Effector memory CD8-positive, alpha-beta T cell (primary cell): ENCODE results near the gene SLC6A20.
"Not testable (repeated sequence)": the region's sequence is repeated elsewhere in the genome, so short reads cannot be mapped to it uniquely, and the experiment has no call there.

Source experiments
- ATAC-seq: fragments of 150-1000 bp; cut with Tn5 transposase; replicated peaks from 2 replicates; pipeline ENCODE4 v1.10.0; 2021; ENCODE audit warnings: mild to moderate bottlenecking, moderate library complexity
- DNase-seq, 3 experiments: peaks; one replicate each; pipeline ENCODE4 v3.0.0; 2021
- H3K27ac Mint-ChIP-seq, 2 donors: one replicate each; pipeline ENCODE4 v1.8.0; 2022; ENCODE audit warnings: mild to moderate bottlenecking in 2 of 2, mixed read lengths in 2 of 2, moderate library complexity in 2 of 2
- H3K27me3 Mint-ChIP-seq, 2 donors: one replicate each; pipeline ENCODE4 v1.8.0; 2022; ENCODE audit warnings: mixed read lengths in 2 of 2
- H3K36me3 Mint-ChIP-seq: one replicate; pipeline ENCODE4 v1.8.0; 2022; ENCODE audit warnings: mild to moderate bottlenecking, moderate library complexity, mixed read lengths; ENCODE audit not compliant: insufficient read depth
- H3K4me1 Mint-ChIP-seq, 2 donors: one replicate each; pipeline ENCODE4 v1.8.0; 2022; ENCODE audit warnings: low read depth in 2 of 2, mixed read lengths in 2 of 2
- H3K4me3 Mint-ChIP-seq, 2 donors: one replicate each; pipeline ENCODE4 v1.8.0; 2022; ENCODE audit warnings: mild to moderate bottlenecking in 2 of 2, mixed read lengths in 2 of 2, moderate library complexity in 2 of 2
- H3K9me3 Mint-ChIP-seq, 2 donors: one replicate each; pipeline ENCODE4 v1.8.0; 2022; ENCODE audit warnings: mixed read lengths in 2 of 2

The SLC6A20 gene

DNA sequence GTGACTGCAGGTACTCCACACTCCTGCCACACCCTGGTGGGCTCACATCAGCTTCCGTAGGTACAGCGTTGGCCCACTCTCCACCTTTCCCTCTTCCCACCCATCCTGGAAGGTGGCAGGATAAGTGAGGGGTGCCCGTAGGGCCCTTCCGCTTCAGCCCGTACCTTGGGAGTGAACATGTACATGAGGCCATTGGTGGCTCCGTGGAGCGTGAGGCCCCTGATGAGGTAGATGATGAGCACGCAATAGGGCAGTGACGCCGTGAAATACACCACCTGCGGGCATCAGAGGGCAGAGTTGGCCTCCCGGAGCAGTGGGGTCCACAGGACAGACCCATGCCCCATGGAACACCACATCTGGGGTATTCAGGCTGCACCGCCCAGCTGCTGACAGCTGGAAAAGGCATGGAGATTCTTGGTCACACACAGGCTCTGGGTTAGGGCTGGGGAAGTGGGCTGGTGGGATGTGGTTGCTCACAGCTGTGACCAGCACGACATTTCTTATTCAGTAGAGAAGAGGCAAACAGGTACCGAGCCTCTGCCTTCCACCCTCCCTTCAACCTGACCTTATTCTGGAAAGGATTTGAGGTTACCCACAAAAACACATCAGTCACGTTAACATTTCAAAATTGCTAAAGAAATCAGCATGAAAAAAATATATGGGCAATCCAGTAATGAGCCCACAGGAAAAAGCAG lies 23.8 kb downstream of the SLC6A20 start:
- ATAC-seq (peak; percentile 96), DNase-seq (no peak)
- Mint-ChIP-seq H3K4me3 (peak overlapping the region in 1 of 2 donors; percentile 17), H3K27me3 (peaks cover 0 to 8% of the 10 kb centered on the region in 2 donors), H3K4me1 (peaks cover 7 to 23% of the 10 kb centered on the region in 2 donors), H3K27ac (peak overlapping the region in 1 of 2 donors; percentile 49), H3K36me3 (peaks cover 3% of the 10 kb centered on the region), H3K9me3 (no peaks in the 10 kb centered on the region)

DNA sequence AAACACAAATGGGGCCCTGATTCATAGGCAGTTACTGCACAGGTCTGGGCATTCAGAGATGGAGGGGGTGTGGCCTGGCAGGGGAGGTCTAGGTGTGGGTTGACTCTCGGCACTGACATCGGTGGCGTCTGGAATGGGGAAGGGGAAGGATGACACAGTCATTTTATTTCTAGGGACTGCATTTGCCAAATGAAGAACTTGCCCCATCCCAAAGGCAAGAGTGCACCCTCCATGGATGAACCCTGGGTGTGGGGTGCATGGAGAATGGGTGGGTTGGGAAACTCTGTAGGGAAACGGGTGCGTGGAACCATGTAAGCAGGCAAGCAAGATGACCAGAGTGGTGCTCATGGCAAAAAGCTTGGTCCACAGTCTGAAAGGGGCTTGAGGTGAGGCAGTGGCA lies 24.5 kb downstream of the SLC6A20 start:
- ATAC-seq (no peak), DNase-seq (no peak)
- Mint-ChIP-seq H3K36me3 (peaks cover 3% of the 10 kb centered on the region), H3K9me3 (no peaks in the 10 kb centered on the region), H3K4me1 (peaks cover 7 to 23% of the 10 kb centered on the region in 2 donors), H3K27ac (no peak overlapping the region), H3K27me3 (peaks cover 0 to 8% of the 10 kb centered on the region in 2 donors), H3K4me3 (no peak overlapping the region)

DNA sequence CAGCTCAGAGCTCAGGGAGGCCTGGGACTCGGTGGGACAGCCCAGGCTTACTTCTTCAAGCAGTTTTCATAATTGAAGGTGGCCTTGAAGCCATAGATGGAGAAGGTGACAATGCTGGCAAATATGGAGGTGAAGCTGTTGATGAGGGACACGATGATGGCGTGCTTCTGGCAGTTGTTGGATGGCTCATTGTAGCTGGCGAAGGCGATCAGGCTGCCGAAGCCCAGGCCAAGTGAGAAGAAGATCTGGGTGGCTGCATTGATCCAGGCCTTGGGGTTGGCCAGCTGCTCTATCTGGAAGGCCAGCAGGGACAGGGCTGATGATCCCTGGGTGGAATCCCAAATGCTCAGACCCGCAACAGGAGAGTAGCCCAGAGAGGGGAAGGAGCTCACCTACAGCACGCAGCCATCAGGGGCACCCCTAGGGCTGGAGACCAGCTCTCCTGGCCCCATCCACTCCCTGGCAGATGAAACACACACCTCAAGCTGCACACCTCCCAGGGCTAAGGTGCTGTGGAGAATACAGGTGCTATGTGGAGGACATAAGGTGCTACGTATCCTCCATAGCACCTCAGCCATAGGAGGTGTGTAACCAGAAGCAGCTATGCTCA lies 25.1 kb downstream of the SLC6A20 start:
- Mint-ChIP-seq H3K27me3 (peaks cover 0 to 8% of the 10 kb centered on the region in 2 donors), H3K4me3 (no peak overlapping the region), H3K36me3 (peaks cover 3% of the 10 kb centered on the region), H3K27ac (no peak overlapping the region), H3K4me1 (peaks cover 7 to 23% of the 10 kb centered on the region in 2 donors), H3K9me3 (no peaks in the 10 kb centered on the region)
- no peak for DNase-seq
- ATAC-seq = no peak

DNA sequence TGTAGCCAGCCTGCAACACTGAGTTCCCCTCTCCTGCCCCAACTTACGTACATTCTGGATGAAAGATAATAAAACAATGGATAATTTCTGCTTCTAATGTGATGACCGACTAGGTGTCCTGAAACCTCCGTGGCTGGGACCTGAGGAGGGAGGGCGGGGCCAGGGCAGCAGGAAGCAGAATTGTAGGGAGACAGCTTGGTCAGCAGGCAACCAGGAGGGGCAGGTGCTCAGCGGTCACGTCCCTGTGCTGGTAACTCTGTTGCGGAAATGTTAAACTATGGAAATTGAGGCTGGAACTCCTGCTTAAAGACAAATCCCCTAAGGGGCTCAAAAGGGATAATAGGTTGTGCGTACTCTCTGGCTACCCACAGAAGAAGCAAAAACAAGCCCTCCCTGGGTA lies 30.4 kb downstream of the SLC6A20 start:
- Mint-ChIP-seq H3K4me1 (no peaks in the 10 kb centered on the region), H3K9me3 (no peaks in the 10 kb centered on the region), H3K27me3 (peaks cover 0 to 19% of the 10 kb centered on the region in 2 donors), H3K27ac (no peak overlapping the region), H3K36me3 (peaks cover 2% of the 10 kb centered on the region), H3K4me3 (no peak overlapping the region)
- no peak for DNase-seq
- no peak for ATAC-seq

DNA sequence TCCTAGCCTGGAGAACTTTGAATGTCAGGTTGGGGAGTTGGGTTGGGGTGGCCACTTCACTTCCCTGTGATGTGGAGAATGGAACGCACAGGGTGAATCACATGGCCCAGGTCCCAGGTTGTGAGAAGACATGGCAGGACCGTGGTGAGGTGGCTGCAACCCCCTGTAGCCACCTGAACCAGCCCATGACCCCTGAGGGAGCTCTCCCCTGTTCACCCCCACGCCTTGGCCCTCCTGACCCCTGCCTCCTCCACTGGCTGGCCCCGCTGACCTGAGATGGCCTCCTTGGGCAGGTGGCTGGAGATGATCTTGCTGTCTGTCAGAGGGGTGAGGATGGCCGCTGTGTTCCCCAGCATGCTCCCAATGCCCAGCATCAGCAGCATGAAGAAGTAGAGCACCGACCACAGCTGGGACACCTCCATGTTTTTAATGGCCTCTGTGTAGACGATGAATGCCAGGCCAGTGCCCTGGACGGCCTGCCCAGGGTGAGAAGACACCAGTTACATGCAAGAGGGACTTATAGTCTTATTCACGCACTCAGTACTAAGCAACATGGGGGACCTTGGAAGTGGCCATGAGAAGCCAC lies 31.0 kb downstream of the SLC6A20 start:
- Mint-ChIP-seq H3K27me3 (peaks cover 0 to 25% of the 10 kb centered on the region in 2 donors), H3K27ac (no peak overlapping the region)

DNA sequence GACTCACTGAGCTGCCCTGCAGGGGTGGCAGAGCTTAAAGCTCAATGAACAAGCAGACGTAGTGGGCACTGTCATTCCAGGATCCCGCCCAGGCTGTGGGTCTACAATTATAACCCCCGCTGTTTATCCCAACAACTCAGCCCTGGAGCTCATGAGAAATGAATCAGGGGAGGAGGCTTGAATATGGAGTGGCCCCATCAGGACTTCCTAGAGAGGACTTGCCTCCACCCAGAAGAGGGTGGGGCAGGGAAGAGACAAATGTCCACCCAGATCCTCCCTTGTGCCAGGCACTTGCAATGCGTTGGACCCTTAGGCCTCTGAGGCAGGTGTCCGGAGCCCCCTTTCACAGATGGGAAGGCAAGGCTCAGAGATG lies 33.0 kb downstream of the SLC6A20 start:
- Mint-ChIP-seq H3K4me1 (no peaks in the 10 kb centered on the region), H3K36me3 (peaks cover 2% of the 10 kb centered on the region), H3K4me3 (no peak overlapping the region), H3K27me3 (peaks cover 0 to 34% of the 10 kb centered on the region in 2 donors), H3K27ac (no peak overlapping the region), H3K9me3 (no peaks in the 10 kb centered on the region)
- ATAC-seq = no peak
- no peak for DNase-seq

More for the DNA sequence above, 31.0 kb downstream of the SLC6A20 start:
- Mint-ChIP-seq H3K4me1 (no peaks in the 10 kb centered on the region), H3K4me3 (no peak overlapping the region), H3K36me3 (peaks cover 2% of the 10 kb centered on the region), H3K9me3 (no peaks in the 10 kb centered on the region)
- ATAC-seq (no peak), DNase-seq (no peak)

DNA sequence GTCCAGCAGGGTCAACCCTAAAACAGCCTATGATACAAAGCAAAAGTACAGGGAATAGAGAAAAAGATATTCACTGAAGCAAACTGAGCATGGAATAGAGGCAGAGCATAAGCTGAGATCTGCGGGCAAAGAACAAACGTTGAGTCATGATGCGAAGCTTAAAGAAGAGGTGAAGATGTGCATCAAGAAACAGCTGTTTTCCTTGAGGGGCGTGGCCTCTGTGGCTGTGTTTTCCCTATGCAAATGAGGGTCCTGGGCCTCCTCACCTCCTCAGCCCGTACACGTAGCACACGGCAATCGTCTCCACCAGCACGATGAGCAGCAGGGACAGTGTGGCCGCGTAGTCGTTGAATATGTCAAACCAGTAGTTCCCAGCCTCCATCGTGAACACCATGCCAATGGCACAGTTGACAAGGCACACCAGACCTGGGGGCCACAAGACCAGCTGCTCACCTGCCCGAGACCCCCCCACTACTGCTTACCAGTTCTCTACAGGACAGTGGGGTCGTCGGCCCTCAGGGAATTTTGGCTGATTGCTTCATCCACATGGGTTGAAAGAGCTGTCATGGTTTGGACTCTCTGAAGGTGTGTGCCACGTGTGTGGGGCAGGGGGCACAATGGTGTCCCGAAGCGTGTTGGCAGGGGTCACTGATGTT lies 33.6 kb downstream of the SLC6A20 start:
- ATAC-seq (no peak), DNase-seq (no peak)
- Mint-ChIP-seq H3K9me3 (no peaks in the 10 kb centered on the region), H3K27ac (no peak overlapping the region), H3K27me3 (peaks cover 0 to 34% of the 10 kb centered on the region in 2 donors), H3K4me3 (no peak overlapping the region), H3K36me3 (peaks cover 2% of the 10 kb centered on the region), H3K4me1 (no peaks in the 10 kb centered on the region)

DNA sequence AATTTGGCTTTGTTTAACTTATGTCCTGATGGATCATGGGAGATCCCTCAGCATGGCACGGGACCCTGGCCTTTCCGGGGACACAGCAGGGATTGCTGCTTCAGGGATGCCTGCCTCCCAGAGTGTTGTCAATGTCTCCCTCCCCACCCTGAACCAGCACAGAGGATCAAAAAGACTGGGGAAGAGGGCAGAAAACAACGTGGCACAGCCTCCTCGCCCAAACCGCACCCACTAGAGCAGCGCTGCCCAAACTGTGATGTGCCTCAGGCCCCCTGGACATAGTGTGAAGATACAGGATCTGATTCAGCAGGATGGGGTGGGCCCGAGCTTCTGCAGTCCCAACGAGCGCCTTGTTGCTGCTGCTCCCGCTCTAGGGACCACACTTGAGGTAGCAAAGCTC lies 34.5 kb downstream of the SLC6A20 start:
- Mint-ChIP-seq H3K27me3 (peaks cover 0 to 34% of the 10 kb centered on the region in 2 donors), H3K4me1 (no peaks in the 10 kb centered on the region), H3K36me3 (peaks cover 2% of the 10 kb centered on the region), H3K27ac (no peak overlapping the region), H3K4me3 (no peak overlapping the region), H3K9me3 (no peaks in the 10 kb centered on the region)
- ATAC-seq (no peak), DNase-seq (no peak)

DNA sequence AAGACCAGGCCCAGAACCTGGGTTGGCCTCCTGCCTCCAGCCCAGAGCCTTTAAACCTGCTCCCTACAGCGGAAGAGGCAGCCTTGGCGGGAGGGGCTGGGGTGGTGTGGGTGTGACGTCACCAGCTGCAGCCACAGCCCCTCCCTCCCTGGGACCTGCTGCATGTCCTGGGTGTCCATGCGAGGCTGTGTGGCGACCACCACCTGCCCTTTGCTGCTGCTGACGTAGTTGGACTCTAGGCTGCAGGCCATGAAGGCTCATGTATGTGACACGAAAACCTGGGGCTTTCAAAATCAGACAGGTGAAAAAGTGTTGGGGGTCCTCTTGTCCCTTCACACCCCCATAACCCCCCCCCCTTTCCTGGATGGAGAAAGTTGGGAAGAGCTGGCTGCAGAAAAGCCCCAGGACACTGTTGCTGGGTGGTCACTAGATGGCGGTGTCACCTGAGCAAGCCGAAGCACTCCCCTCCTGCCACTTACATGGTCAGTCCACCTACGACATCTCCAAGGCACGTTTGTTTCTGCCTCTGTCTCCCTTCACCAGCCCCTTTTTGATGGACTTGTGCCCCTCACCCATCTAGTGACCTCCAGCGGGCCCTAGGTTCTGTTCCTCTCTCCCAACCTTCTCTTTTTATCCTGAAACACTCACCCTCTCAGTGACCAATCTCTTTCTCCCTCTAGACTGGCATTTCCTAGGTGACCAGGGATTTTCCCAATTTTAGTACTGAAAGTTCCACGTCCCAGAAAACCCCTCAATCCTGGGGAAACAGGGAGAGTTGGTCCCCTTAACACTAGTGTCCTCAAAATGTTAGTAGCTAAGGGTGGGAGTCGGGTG lies 35.2 kb downstream of the SLC6A20 start:
- Mint-ChIP-seq H3K4me3 (no peak overlapping the region), H3K27ac (peak overlapping the region in 1 of 2 donors; percentile 62), H3K4me1 (no peaks in the 10 kb centered on the region), H3K36me3 (peaks cover 2% of the 10 kb centered on the region), H3K9me3 (no peaks in the 10 kb centered on the region), H3K27me3 (peaks cover 0 to 34% of the 10 kb centered on the region in 2 donors)
- ATAC-seq = peak; percentile 66
- DNase-seq = peak; percentile 20 to 35 (median 25)

DNA sequence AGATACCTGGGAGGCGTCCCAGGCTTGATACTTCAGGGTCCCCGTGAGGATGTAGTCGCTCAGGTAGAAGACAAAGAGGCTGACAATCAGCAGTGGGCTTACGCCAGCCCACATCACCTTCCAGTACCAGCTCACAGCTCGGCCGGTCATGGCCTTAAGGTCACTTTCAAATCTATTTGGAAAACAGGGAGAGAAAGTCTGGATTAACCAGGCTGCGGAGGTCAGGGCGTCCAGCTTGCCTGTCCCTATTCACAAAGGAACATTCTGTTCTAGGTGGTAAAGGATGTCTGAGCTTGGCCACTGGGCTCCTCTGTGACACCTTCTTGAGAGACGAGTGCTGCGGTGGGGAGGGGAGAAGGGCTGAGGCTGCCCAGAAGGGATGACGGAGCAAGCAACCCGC lies 36.5 kb downstream of the SLC6A20 start:
- Mint-ChIP-seq H3K27me3 (peaks cover 0 to 34% of the 10 kb centered on the region in 2 donors), H3K4me1 (no peaks in the 10 kb centered on the region), H3K36me3 (peaks cover 2% of the 10 kb centered on the region), H3K9me3 (no peaks in the 10 kb centered on the region), H3K4me3 (no peak overlapping the region), H3K27ac (peak overlapping the region in 1 of 2 donors; percentile 57)
- no peak for ATAC-seq
- DNase-seq = no peak

DNA sequence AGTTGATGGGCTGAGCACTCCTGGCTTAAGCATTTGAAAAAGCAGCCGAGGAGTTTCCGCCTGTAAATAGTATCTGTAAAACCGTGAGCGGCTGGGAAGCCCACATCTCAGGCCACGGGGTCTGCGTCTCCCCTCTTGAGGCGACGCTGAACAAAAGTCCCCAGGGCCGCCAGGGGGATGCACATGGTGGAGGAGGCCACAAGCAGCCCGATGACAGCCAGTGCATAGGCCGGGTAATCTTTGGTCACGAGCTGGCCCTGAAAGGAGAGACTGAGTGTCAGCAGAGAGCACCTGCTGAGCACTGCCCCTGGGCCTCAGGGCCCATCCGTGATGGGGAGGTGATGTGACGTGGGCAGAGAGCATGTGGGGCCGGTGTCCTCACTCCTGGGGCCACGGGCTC lies 37.5 kb downstream of the SLC6A20 start:
- no peak overlapping the region for H3K4me3 Mint-ChIP-seq
- no peaks in the 10 kb centered on the region for H3K9me3 Mint-ChIP-seq
- H3K36me3 Mint-ChIP-seq = peaks cover 2% of the 10 kb centered on the region
- no peak overlapping the region for H3K27ac Mint-ChIP-seq
- DNase-seq = no peak
- no peaks in the 10 kb centered on the region for H3K4me1 Mint-ChIP-seq
- ATAC-seq = no peak
- peaks cover 0 to 28% of the 10 kb centered on the region in 2 donors for H3K27me3 Mint-ChIP-seq

DNA sequence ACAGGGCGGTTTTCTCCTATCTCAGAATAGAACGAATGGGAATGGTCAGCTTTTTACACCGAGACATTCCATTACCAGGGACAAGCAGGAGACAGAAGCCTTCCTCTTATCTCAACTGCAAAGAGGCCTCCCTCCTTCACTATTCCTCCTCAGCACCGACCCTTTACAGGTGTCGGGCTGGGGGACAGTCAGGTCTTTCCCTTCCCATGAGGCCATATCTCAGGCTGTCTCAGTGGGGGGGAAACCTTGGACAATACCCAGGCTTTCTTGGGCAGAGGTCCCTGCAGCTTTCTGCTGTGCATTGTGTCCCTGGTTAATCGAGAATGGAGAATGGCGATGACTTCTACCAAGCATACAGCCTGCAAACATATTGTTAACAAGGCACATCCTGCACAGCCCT lies 39.2 kb downstream of the SLC6A20 start:
- not testable (repeated sequence) for H3K9me3 Mint-ChIP-seq, ATAC-seq, H3K27ac Mint-ChIP-seq, DNase-seq, H3K4me3 Mint-ChIP-seq, H3K36me3 Mint-ChIP-seq, H3K4me1 Mint-ChIP-seq
- peaks cover 0 to 23% of the 10 kb centered on the region in 2 donors for H3K27me3 Mint-ChIP-seq

DNA sequence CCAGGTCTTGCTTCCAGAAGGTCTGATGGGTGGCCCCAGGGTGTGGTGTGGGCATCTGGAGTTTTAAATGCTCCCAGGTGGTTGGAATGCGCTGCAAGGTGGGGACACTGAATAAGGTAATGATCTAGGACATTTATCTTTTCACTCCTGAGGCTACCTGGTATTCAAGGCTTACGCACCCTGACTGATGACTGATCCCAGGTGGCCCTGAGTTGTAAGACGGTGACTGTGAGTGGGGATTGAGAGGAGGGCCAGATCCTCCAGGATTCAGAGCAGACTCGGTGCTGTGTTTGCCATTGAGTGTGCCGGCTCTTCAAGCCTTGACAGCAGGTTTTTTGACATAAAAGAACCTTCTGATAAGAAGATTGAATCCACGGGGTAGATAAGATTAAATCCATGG lies 40.3 kb downstream of the SLC6A20 start:
- Mint-ChIP-seq H3K4me1 (peaks cover 0 to 3% of the 10 kb centered on the region in 2 donors), H3K36me3 (peaks cover 2% of the 10 kb centered on the region), H3K27me3 (peaks cover 0 to 16% of the 10 kb centered on the region in 2 donors), H3K27ac (no peak overlapping the region), H3K9me3 (no peaks in the 10 kb centered on the region), H3K4me3 (no peak overlapping the region)
- ATAC-seq (no peak), DNase-seq (no peak)
